Measurements from ENCODE around the gene SCN8A.

- TF ChIP-seq, protein P1, sequence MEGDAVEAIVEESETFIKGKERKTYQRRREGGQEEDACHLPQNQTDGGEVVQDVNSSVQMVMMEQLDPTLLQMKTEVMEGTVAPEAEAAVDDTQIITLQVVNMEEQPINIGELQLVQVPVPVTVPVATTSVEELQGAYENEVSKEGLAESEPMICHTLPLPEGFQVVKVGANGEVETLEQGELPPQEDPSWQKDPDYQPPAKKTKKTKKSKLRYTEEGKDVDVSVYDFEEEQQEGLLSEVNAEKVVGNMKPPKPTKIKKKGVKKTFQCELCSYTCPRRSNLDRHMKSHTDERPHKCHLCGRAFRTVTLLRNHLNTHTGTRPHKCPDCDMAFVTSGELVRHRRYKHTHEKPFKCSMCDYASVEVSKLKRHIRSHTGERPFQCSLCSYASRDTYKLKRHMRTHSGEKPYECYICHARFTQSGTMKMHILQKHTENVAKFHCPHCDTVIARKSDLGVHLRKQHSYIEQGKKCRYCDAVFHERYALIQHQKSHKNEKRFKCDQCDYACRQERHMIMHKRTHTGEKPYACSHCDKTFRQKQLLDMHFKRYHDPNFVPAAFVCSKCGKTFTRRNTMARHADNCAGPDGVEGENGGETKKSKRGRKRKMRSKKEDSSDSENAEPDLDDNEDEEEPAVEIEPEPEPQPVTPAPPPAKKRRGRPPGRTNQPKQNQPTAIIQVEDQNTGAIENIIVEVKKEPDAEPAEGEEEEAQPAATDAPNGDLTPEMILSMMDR (IDR thresholded peaks at IDR 0.05; ENCODE audit: low read length), result no peak
- TF ChIP-seq EZH2phosphoT487 (IDR thresholded peaks at IDR 0.05; ENCODE audit: low read length), result no peak
- no peak for TF ChIP-seq EZH2 (optimal IDR thresholded peaks at IDR 0.05; ENCODE audit: low read depth, low read length)
Measured at GRCh38 chr12:51826881-51827280, 235.8 kb downstream of the SCN8A start.

Measured in MM.1S (cell line).